NCI-H82 treated with DMSO at 0.1 percent for 48 hours (cell line): Measurements from ENCODE around the gene SLC5A10.
"Not testable (repeated sequence)": the region's sequence is repeated elsewhere in the genome, so short reads cannot be mapped to it uniquely, and the experiment has no call there.

Experiments used
- DNase-seq: peaks from one replicate; lab custom pipeline; 2025; ENCODE audit not compliant: unreplicated experiment; lab: John Stamatoyannopoulos, UW

Gene SLC5A10

GRCh38 chr17:19038730-19039129, 86.8 kb downstream of the SLC5A10 start:
- DNase-seq: not testable (repeated sequence)

- DNase-seq: not testable (repeated sequence)
Measured at GRCh38 chr17:19040350-19040749, 88.4 kb downstream of the SLC5A10 start.

GRCh38 chr17:19041871-19042270, 89.9 kb downstream of the SLC5A10 start:
- not testable (repeated sequence) for DNase-seq

DNA sequence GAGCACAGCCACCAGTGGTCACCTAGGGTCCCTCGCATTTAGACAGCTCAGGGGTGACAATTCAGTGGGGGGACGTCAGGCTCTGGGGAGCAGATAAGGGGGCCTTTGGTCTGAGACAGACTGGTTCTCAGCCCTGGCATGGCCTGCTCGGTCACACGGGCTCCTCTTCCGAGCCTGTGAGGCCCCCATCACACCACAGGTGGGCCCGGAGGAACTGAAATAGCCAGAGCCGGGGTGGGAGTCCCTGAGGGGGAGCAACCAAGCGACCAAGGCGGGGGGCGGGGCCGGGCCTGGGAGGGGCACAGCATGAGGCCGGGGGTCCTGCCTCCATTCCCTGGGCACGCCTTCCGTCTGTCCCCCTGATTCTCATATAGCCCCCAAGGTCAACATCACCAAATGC, 90.4 kb downstream of the SLC5A10 start:
- DNase-seq: not testable (repeated sequence)

DNA sequence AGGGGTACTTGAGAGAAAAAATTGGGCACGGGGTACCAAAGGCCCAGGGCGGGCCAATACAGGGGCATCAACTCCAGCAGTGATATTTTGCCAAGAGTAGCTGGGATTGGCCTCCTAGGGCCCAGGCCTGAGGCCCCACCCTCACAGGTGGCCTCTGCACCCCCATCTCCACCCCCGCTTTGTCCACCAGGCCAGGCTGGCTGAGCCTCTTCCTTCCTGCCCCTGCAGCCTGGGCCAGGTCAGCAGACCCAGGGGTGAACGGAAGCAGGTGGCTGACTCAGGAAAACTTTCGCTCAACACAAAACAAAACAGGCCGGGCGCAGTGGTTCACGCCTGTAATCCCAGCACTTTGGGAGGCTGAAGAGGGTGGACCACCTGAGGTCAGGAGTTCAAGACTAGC, 91.1 kb downstream of the SLC5A10 start:
- DNase-seq: not testable (repeated sequence)

GRCh38 chr17:19044643-19045042, 92.7 kb downstream of the SLC5A10 start:
- not testable (repeated sequence) for DNase-seq

DNA sequence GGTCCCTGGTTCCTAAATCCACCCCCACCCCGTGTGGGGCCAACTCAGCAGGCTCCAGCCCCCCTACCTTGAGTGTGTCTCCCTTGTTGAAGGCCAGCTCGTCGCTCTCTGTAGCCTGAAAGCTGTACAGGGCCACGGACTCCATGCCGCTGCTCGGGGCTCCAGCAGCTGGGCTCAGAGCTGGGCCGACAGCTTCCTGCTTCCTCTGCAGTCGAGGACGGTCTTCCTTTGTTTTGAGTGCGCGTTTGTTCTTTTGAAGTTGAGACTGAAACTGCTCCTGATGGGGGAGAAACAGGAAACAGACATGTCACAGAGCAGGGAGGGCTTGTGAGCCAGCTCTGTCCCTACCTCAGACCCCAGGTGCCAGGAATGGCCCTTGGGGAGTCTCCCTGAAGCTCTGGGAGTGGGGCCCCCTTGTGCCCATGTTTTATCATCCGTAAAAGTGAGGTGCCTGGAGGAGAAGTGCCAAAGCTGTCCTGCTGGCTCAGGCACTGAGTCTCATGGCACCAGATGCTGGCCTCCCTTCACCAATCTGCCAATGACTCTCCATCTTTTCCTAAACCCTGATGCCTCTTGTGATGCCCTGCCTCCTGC, 94.9 kb downstream of the SLC5A10 start, which contains the start of gene GRAP:
Gene GRAP (minus strand): TSS at position 176 of the 594 bp plus-strand sequence. CDS start 31 bp downstream, at position 145.
- DNase-seq: not testable (repeated sequence)

GRCh38 chr17:19047510-19047909, 95.5 kb downstream of the SLC5A10 start:
- not testable (repeated sequence) for DNase-seq

GRCh38 chr17:19048826-19049225, 96.9 kb downstream of the SLC5A10 start:
- DNase-seq: not testable (repeated sequence)

DNA sequence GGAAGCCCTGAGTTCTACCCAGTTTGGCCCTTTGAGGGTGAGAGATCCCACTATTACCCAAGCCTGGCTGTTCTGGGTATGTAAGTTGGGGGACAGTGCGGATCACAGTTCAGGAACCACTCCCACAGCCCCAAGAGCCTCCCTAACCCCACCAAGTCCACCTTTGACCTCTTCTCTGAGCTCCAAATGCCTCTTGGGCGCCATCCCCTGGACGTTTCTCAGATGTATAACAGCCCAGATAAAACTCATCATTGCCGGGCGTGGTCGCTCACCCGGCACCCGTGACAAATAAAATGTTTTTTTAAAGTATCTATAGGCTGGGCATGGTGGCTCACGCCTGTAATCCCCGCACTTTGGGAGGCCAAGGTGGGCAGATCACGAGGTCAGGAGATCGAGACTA, 103.5 kb downstream of the SLC5A10 start:
- not testable (repeated sequence) for DNase-seq

- not testable (repeated sequence) for DNase-seq
Measured at GRCh38 chr17:19062009-19062717, 110.2 kb downstream of the SLC5A10 start.

DNA sequence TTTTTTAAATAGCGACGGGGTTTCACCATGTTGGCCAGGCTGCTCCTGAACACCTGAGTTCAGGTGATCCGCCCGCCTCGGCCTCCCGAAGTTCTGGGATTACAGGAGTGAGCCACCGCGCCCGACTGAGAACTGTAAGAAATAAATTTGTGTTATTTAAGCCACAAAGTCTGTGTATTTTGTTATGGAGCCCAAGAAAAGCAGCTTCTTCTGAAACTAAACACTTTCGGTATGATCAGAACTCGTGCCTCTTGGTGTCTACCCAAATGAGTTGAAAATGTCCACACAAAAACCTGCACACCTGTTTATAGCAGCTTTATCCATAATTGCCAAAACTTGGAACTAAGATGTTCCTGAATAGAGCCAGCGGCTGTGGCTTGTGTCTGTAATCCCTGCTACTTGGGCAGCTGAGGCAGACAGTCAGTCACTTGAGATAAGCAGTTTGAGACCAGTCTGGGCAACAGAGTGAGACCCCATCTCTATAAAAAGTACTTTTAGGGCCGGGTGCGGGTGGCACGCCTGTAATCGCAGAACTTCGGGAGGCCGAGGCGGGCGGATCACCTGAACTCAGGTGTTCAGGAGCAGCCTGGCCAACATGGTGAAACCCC, 110.9 kb downstream of the SLC5A10 start:
- not testable (repeated sequence) for DNase-seq

DNA sequence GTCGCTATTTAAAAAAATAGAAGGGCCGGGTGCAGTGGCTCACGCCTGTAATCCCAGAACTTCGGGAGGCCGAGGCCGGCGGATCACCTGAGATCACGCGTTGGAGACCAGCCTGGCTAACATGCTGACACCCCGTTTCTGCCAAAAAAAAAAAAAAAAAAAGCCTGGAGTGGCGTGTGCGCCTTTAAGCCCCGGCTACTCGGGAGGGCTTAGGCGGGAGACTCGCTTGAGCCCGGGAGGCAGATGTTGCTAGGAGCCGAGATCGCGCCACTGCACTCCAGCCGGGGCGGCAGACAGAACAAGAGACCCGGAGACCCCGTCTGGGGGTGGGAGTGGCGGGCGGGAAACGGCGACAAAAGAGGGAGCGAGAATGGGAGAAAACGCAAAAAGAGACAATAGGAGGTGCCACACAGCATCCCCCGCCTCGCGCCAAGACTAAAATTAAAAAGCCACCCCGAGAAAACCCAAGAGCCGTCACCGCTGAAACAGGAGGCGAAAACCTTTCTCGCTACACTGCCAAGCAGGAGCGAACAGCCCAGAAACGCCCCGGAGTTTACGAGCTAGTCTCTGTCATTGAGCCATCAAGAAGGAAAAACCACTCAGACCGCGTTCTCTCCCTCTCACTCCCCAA, 111.5 kb downstream of the SLC5A10 start:
- not testable (repeated sequence) for DNase-seq

GRCh38 chr17:19064378-19064777, 112.4 kb downstream of the SLC5A10 start:
- not testable (repeated sequence) for DNase-seq

- not testable (repeated sequence) for DNase-seq
Measured at GRCh38 chr17:19070318-19071168, 118.6 kb downstream of the SLC5A10 start.
